ENCODE data around the gene NHEJ1.

DNA sequence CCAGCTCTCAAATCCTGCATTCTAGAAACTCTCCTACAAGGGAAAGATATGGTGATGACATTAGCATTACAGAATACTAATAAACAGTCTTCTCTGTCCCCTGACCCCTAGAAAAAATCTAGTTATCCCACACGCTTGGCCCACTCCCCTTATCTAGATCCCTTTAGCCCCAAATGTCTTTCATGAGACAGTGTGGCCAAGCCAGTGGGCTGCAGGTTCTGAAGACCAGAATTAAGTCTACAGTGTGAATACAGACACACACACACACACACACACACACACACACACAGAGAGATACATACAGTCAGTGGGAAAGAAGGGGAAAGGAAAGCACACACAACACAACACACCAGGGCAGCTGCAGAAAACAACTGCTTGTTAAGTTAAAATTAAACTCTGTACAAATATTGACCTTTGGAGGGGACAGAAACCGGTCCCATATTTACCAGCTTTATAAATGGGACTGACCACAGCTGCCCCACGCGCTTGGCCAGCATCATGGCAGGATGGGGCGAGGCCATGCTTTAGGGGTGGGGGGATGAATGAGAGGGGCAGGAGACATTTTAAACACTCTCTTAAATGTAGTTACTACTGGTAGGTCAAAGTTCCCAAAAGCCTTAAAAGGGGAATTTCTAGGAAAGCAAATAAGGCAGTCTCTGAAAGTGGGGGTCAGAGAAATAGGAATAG lies 49.1 kb downstream of the NHEJ1 start:
- TF ChIP-seq TAF1 (IDR thresholded peaks at IDR 0.05; ENCODE audit: borderline replicate concordance, insufficient read depth, low read length) (no peak), POLR2AphosphoS5 (IDR thresholded peaks at IDR 0.05; ENCODE audit: low read depth, low read length) (no peak), SIN3A (IDR thresholded peaks at IDR 0.05; ENCODE audit: borderline replicate concordance, insufficient read depth, low read length) (no peak), FOXP2 (optimal IDR thresholded peaks at IDR 0.05; ENCODE audit: borderline replicate concordance, extremely low read depth, extremely low read length, insufficient read depth) (no peak)
- TF ChIP-seq, protein P1, sequence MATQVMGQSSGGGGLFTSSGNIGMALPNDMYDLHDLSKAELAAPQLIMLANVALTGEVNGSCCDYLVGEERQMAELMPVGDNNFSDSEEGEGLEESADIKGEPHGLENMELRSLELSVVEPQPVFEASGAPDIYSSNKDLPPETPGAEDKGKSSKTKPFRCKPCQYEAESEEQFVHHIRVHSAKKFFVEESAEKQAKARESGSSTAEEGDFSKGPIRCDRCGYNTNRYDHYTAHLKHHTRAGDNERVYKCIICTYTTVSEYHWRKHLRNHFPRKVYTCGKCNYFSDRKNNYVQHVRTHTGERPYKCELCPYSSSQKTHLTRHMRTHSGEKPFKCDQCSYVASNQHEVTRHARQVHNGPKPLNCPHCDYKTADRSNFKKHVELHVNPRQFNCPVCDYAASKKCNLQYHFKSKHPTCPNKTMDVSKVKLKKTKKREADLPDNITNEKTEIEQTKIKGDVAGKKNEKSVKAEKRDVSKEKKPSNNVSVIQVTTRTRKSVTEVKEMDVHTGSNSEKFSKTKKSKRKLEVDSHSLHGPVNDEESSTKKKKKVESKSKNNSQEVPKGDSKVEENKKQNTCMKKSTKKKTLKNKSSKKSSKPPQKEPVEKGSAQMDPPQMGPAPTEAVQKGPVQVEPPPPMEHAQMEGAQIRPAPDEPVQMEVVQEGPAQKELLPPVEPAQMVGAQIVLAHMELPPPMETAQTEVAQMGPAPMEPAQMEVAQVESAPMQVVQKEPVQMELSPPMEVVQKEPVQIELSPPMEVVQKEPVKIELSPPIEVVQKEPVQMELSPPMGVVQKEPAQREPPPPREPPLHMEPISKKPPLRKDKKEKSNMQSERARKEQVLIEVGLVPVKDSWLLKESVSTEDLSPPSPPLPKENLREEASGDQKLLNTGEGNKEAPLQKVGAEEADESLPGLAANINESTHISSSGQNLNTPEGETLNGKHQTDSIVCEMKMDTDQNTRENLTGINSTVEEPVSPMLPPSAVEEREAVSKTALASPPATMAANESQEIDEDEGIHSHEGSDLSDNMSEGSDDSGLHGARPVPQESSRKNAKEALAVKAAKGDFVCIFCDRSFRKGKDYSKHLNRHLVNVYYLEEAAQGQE (IDR thresholded peaks at IDR 0.05; ENCODE audit: insufficient read depth in 1 of 2, low read depth in 2 of 2, low read length in 2 of 2): no peak
